GM12865 (cell line): Measurements from ENCODE around the gene NKRF.

Source experiments
- DNase-seq: peaks from one replicate; pipeline ENCODE4 v3.0.0; 2010; ENCODE audit warnings: low read depth
- H3K4me3 ChIP-seq: 2 replicates; pipeline ENCODE4 v1.5.1; 2011; ENCODE audit warnings: mild to moderate bottlenecking, low read depth, low read length, control low read depth
- TF ChIP-seq, protein P1 (sequence below): IDR thresholded peaks from 2 replicates; pipeline ENCODE4 v1.5.1; 2011; ENCODE audit warnings: low read length, control low read depth, low read depth, inconsistent platforms; ENCODE audit not compliant: insufficient read depth; ENCODE audit errors: missing control alignments

Gene NKRF

GRCh38 chrX:119614776-119615175, 8.6 kb upstream of the NKRF start:
- DNase-seq, result no peak
- TF ChIP-seq, protein P1, sequence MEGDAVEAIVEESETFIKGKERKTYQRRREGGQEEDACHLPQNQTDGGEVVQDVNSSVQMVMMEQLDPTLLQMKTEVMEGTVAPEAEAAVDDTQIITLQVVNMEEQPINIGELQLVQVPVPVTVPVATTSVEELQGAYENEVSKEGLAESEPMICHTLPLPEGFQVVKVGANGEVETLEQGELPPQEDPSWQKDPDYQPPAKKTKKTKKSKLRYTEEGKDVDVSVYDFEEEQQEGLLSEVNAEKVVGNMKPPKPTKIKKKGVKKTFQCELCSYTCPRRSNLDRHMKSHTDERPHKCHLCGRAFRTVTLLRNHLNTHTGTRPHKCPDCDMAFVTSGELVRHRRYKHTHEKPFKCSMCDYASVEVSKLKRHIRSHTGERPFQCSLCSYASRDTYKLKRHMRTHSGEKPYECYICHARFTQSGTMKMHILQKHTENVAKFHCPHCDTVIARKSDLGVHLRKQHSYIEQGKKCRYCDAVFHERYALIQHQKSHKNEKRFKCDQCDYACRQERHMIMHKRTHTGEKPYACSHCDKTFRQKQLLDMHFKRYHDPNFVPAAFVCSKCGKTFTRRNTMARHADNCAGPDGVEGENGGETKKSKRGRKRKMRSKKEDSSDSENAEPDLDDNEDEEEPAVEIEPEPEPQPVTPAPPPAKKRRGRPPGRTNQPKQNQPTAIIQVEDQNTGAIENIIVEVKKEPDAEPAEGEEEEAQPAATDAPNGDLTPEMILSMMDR, result no peak
- no peak overlapping the region for H3K4me3 ChIP-seq

GRCh38 chrX:119607018-119607389, 780 bp upstream of the NKRF start:
- TF ChIP-seq, protein P1, result no peak
- peak overlapping the region; percentile 56 for H3K4me3 ChIP-seq
- no peak for DNase-seq

- DNase-seq, result peak; percentile 50
- H3K4me3 ChIP-seq, result peak overlapping the region; percentile 79
- TF ChIP-seq, protein P1, result no peak
Observed at GRCh38 chrX:119605464-119606279, 552 bp downstream of the NKRF start.

- DNase-seq, result no peak
- H3K4me3 ChIP-seq, result peak overlapping the region; percentile 79
- TF ChIP-seq, protein P1, result no peak
Observed at GRCh38 chrX:119604766-119605463, 1.3 kb downstream of the NKRF start.

DNA sequence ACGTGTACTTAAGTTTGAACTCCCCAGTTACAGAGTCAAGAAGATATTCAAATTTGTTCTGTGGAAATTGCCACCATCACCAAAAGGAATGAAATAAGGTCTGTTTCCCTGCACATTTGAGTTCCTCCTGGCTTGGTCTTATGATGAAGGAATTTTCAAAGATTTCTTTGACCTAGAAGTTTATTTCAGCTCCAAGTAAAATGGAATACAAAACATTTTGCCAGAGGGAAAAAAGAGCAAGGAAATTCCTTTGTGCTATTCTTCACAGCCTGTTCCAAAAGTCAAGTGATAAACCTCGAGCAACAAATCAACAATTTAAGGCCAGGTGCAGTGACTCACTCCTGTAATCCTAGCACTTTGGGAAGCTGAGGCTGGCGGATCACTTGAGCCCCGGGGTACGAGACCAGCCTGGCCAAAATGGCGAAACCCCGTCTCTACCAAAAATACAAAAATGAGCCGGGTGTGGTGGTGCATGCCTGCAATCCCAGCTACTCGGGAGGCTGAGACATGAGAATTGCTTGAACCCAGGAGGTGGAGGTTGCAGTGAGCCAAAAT, 3.4 kb downstream of the NKRF start:
- TF ChIP-seq, protein P1, result no peak
- H3K4me3 ChIP-seq, result no peak overlapping the region
- no peak for DNase-seq

DNA sequence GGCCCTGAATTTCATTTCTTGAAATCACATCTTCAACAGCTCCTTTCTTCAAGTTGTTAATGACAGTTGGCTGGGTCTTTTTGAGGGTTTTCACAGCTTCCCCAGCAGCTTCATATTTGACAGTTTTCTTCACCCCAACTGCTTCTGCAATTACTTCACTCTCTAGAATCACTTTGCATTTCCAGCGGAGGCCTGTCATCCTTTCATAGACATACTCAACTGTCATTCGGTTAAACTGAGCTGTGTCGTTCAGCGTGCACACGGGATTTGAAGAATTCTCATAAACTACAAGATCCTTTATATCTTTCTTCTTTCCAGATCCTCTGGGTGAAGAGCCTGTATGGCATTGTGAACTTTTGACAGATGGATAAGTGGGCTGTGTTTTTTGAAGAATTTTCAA, 16.4 kb downstream of the NKRF start:
- TF ChIP-seq, protein P1, result no peak

More for the DNA sequence above, 16.4 kb downstream of the NKRF start:
- no peak overlapping the region for H3K4me3 ChIP-seq
- no peak for DNase-seq
